ENCODE results near the gene MICAL2.

MICAL2 gene

DNA sequence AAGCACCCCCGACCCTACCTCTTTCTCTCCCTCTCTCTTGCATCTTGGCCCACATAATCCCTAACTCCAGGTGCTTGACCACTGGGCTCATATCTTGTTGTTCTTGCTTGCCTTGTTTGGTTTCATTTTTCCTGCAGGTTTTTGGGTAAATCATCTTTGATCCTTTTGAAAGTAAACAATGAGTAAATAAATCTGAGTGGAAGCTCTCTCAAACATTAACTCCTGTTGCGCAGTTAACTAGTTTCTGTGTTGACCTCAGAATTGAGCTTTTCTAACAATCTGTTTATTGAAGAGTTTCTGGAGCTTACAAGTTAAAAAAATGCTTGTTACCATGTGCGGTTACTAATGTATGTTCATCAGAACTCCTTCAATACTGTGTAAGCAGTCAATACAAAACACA lies 38.8 kb upstream of the MICAL2 start:
- Histone ChIP-seq H3K27ac (no peak overlapping the region), H3K4me3 (ENCODE audit: low read depth, low read length) (no peak overlapping the region), H3K27me3 (ENCODE audit: insufficient read depth, low read depth, severe bottlenecking) (no peaks in the 10 kb centered on the region), H3K9me3 (ENCODE audit: severe bottlenecking) (no peaks in the 10 kb centered on the region), H3K36me3 (no peaks in the 10 kb centered on the region)
- TF ChIP-seq, protein P1, sequence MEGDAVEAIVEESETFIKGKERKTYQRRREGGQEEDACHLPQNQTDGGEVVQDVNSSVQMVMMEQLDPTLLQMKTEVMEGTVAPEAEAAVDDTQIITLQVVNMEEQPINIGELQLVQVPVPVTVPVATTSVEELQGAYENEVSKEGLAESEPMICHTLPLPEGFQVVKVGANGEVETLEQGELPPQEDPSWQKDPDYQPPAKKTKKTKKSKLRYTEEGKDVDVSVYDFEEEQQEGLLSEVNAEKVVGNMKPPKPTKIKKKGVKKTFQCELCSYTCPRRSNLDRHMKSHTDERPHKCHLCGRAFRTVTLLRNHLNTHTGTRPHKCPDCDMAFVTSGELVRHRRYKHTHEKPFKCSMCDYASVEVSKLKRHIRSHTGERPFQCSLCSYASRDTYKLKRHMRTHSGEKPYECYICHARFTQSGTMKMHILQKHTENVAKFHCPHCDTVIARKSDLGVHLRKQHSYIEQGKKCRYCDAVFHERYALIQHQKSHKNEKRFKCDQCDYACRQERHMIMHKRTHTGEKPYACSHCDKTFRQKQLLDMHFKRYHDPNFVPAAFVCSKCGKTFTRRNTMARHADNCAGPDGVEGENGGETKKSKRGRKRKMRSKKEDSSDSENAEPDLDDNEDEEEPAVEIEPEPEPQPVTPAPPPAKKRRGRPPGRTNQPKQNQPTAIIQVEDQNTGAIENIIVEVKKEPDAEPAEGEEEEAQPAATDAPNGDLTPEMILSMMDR (IDR thresholded peaks at IDR 0.05; ENCODE audit: low read depth, low read length): no peak
- no peak for DNase-seq

DNA sequence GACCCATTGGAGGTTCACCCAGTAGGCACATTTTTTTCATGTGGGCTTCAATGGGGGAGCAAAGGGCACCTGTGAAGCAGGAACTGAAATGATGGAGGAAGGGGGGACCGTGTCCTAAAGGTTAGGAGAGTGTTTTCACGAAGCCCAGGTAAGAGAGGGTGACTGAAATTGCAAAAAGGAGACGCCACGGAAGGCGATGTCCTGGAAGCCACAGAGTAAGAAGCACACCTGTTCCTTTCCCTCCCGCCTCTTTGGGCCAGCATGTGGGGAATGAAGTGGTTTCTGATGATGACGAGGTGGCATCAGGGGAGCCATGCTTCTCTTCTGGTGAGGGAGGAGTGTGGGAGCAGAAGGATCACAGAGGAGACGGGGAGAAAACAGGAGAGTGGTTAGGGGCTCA lies 37.0 kb upstream of the MICAL2 start:
- H3K36me3 ChIP-seq: no peaks in the 10 kb centered on the region
- H3K9me3 ChIP-seq (ENCODE audit: severe bottlenecking): no peaks in the 10 kb centered on the region
- TF ChIP-seq, protein P1 (IDR thresholded peaks at IDR 0.05; ENCODE audit: low read depth, low read length): no peak
- H3K27me3 ChIP-seq (ENCODE audit: insufficient read depth, low read depth, severe bottlenecking): no peaks in the 10 kb centered on the region
- no peak overlapping the region for H3K27ac ChIP-seq
- no peak for DNase-seq
- H3K4me3 ChIP-seq (ENCODE audit: low read depth, low read length): no peak overlapping the region

DNA sequence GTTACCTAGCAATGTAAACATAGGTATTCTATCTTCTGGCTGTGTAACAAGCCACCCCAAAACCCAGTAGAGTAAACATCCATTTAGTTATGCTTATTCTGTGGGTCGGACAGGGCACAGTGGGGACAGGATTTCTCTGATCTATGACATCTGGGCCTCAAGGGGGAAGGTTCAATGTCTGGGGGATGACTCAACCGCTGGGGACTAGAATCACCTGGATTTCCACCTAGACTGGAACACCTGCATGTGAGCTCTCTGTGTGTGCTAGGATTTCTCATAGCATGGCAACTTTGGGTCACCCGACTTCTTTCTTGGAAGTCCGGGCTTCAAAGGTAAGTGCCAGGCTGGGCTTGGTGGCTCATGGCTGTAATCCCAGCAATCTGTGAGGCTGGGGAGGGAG lies 36.5 kb upstream of the MICAL2 start:
- TF ChIP-seq, protein P1 (IDR thresholded peaks at IDR 0.05; ENCODE audit: low read depth, low read length): no peak
- Histone ChIP-seq H3K9me3 (ENCODE audit: severe bottlenecking) (no peaks in the 10 kb centered on the region), H3K27ac (no peak overlapping the region), H3K27me3 (ENCODE audit: insufficient read depth, low read depth, severe bottlenecking) (no peaks in the 10 kb centered on the region), H3K36me3 (no peaks in the 10 kb centered on the region), H3K4me3 (ENCODE audit: low read depth, low read length) (no peak overlapping the region)
- DNase-seq: no peak

DNA sequence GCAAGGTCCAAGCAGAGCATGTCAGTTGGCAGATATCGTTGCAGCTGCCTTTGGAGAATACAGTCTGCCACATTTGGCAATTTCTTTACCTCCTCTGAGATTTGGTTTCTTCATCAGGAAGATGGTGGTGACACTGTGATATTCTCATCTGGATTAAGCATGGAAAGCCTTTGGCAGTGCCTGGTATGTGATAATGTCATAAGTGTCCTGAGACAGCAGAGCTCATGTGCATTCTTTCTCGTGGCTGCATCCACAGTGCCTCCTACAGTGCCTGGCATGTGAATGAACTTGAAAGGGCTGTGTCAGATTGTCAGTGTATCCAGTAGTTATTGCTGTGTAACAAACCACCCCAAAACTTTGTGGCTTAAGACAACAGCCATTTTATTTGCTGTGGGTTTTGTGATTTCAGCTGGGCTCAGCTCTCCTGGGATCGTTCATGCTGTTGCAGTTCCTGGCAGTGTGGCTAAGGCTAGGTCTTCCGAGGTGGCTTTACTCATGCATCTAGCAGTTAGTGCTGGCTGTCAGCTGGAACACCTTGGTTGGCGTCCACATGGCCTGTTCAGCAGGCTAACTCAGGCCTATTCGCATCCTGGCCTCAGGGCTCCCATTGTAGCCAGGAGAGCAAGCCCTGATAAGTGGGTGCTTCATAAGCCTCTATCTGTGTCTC lies 35.7 kb upstream of the MICAL2 start:
- Histone ChIP-seq H3K27ac (no peak overlapping the region), H3K9me3 (ENCODE audit: severe bottlenecking) (no peaks in the 10 kb centered on the region), H3K27me3 (ENCODE audit: insufficient read depth, low read depth, severe bottlenecking) (no peaks in the 10 kb centered on the region), H3K36me3 (no peaks in the 10 kb centered on the region), H3K4me3 (ENCODE audit: low read depth, low read length) (no peak overlapping the region)
- TF ChIP-seq, protein P1 (IDR thresholded peaks at IDR 0.05; ENCODE audit: low read depth, low read length): no peak
- DNase-seq: no peak

DNA sequence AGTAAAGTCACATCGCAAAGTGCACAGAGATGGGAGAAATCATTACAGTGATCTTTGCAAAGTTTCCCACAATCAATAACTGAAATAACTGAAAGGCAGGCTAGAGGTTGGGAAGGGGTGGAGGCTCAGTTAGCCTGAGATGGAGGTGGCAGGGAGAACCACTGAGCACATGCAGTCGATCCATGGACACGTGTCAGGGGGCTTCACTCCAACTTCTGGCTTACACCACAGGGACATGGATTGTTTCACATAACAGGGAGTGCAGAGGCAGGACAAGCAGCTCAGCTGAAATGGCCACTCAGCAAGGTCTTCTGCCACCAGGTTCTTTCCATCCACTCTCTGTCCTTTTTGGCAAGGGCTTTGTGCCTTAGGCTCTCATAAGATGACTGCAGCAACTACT lies 35.1 kb upstream of the MICAL2 start:
- no peak overlapping the region for H3K4me3 ChIP-seq (ENCODE audit: low read depth, low read length)
- DNase-seq: no peak
- TF ChIP-seq, protein P1 (IDR thresholded peaks at IDR 0.05; ENCODE audit: low read depth, low read length): no peak
- H3K36me3 ChIP-seq: no peaks in the 10 kb centered on the region
- H3K27me3 ChIP-seq (ENCODE audit: insufficient read depth, low read depth, severe bottlenecking): no peaks in the 10 kb centered on the region
- no peak overlapping the region for H3K27ac ChIP-seq
- no peaks in the 10 kb centered on the region for H3K9me3 ChIP-seq (ENCODE audit: severe bottlenecking)

Measured in WERI-Rb-1 (cell line).